ENCODE data around the gene TEX2.

TEX2 gene

GRCh38 chr17:64115043-64115698, 147.9 kb downstream of the TEX2 start:
- peak; percentile 34 for DNase-seq (ENCODE audit: low spot score)

GRCh38 chr17:64113006-64113405, 150.1 kb downstream of the TEX2 start:
- no peak for DNase-seq (ENCODE audit: low spot score)

DNA sequence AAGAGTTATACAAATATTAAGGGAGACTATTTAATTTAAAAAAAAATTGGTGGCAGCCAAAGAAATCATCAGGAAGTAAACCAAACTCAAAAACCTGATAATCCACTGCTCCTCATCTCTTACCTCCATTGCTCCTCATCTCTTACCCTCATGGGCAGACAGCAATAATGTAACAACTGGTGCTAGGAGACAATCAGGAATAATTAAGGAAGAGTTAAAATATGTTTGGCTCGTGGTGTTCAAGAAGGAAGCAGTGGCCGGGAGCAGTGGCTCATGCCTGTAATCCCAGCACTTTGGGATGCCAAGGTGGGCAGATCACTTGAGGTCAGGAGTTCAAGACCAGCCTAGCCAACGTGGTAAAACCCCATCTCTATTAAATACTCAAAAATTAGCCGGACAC, 151.2 kb downstream of the TEX2 start:
- no peak for DNase-seq (ENCODE audit: low spot score)

GRCh38 chr17:64110379-64111152, 152.5 kb downstream of the TEX2 start:
- no peak for DNase-seq (ENCODE audit: low spot score)

GRCh38 chr17:64109400-64109799, 153.7 kb downstream of the TEX2 start:
- DNase-seq (ENCODE audit: low spot score), result no peak

DNA sequence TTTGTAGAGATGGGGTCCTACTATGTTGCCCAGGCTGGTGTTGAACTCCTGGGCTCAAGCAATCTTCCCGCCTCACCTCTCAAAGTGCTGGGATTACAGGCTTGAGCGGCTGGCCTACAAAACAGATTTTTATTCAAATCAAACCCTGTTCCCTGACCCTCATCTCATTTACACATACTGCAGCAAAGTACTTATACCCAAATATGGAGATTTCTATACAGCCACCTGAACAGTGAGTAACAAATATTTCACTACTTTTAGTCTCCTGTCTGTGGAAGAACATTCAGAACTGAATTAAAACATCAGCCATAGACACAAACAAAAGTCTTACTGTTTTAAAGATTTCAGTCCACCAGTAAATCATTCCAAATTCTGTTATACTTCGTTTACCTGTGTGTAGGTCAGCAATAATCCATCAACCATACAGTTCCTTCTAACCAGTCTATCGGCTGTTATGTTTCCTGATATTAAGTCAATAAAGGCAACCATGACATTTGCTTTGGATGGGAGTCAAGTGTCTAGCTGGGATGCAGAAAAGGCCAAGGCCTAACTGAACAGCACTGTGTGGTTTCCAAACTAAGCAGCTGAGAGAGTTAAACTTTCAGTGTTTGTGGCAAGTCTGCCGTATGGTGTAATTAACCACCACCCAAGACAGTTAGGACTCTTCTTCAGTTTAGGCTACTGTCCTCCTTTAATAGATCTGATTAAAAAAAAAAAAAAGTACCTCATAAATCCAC, 155.4 kb downstream of the TEX2 start:
- no peak for DNase-seq (ENCODE audit: low spot score)

DNA sequence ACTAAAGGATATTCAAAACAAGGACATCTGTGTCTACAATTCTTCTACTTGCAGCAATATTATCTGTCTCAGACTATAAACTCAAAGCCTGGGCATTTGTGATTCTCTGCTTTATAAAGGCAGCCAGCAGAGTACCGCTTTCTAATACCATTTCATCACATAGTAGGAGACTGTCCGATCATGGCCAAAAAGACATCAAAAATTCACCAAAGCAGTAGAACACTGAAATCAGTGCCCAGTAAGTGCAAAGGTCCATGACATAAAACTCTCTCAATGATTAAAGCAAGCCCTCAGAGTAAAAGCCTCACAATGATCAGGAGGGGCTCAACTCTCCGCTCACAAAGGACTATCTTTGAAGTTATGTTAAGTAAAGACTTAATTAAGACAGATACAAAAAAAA, 156.1 kb downstream of the TEX2 start:
- DNase-seq (ENCODE audit: low spot score), result no peak

DNA sequence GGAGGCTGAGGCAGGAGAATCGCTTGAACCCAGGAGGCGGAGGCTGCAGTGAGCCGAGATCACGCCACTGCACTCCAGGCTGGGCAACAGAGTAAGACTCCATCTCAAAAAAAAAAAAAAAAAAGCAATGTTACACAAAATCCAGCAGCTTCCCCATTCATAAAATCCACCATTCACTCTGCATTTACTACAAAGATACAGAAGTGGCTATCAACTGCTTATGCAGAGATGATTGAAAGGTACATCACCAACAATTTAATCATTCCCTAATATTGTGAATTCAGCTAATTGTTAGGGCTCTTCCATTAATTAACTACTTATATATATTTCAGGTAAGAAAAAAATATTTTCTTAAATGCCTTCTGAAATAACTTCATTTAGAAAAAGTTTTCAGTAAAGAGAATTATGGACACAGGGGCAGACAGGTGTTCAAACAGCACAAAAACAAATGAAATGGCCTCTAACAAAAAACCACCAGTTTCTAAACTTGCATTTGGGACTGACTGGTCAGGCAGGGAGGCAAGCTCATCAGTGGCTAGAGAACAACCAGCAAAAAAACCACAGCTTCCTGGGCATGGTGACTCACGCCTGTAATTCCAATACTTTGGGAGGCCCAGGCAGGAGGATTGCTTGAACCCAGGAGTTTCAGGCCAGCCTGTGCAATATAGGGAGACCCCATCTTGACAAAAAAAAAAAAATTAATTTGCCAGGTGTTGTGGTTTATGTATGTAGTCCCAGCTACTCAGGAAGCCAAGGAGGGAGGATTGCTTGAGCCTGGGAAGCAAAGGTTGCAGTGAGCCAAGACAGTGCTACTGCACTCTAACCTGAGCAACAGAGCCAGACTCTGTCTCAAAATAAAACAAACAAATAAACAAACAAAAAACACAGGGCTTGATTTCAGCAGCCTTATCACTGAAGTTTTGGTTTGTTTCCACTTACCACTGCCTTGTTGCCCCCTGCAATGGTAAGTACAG, 159.4 kb downstream of the TEX2 start:
- DNase-seq (ENCODE audit: low spot score), result peak; percentile 31

GRCh38 chr17:64102627-64103390, 160.3 kb downstream of the TEX2 start:
- no peak for DNase-seq (ENCODE audit: low spot score)

DNA sequence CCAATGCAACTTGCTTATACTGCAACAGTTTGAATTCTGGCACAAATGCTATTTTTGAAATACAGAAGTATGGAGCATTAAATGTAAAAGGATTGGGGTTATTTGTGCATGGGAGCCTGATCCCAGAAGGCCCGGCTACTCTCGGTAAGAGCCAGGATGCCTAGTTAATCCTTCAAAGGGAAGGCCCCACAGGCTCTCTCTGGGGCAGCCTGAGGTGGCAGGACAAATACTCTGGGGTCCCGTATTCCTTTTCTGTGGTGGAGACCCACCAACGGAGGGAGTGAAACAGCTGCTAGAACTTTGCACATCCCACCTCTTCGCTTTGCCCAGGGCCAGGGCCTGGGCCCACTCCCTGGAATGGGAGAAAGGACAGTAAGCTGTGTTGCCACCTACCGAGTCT, 163.5 kb downstream of the TEX2 start:
- no peak for DNase-seq (ENCODE audit: low spot score)
